ENCODE results near the gene SLC35G3. TPM values are rescaled to one million over a fixed set of nuclear protein-coding genes. Genes with fewer than 3 reads are reported as not detected.

Gene SLC35G3
- total RNA-seq, 1 experiment from 2014 or later = not detected

GRCh38 chr17:35163886-35164285, 30.3 kb downstream of the SLC35G3 start:
- Histone ChIP-seq H3K4ac (ENCODE audit: low read depth, low read length) (no peak overlapping the region), H3K9ac (ENCODE audit: extremely low read depth, insufficient read length, low read length) (no peak overlapping the region), H2BK20ac (ENCODE audit: low read depth, low read length, poor library complexity, severe bottlenecking) (no peak overlapping the region), H4K91ac (ENCODE audit: insufficient read length, low read depth, low read length) (no peak overlapping the region), H2BK15ac (ENCODE audit: low read depth, low read length) (no peak overlapping the region), H2AK5ac (ENCODE audit: insufficient read length, low read length) (no peak overlapping the region), H3K79me2 (ENCODE audit: insufficient read depth, low read length) (no peaks in the 10 kb centered on the region), H3K23me2 (ENCODE audit: insufficient read length, low read depth, low read length, poor library complexity, severe bottlenecking) (no peaks in the 10 kb centered on the region), H2BK5ac (ENCODE audit: insufficient read length, low read length) (no peak overlapping the region), H2BK120ac (ENCODE audit: low read depth, low read length, poor library complexity, severe bottlenecking) (no peak overlapping the region), H4K8ac (replicated peaks; ENCODE audit: insufficient read length, low read depth, low read length) (no peak overlapping the region), H3K27ac (ENCODE audit: insufficient read length, low read depth, low read length) (no peak overlapping the region), H4K20me1 (ENCODE audit: control insufficient read depth, insufficient read depth, insufficient read length) (no peaks in the 10 kb centered on the region), H3T11ph (ENCODE audit: low read length) (no peak overlapping the region), H3K56ac (ENCODE audit: insufficient read length, low read depth, low read length) (no peak overlapping the region), H3K18ac (ENCODE audit: insufficient read length, low read depth, low read length) (no peak overlapping the region), H3K79me1 (ENCODE audit: insufficient read depth, low read depth, low read length, poor library complexity, severe bottlenecking) (no peaks in the 10 kb centered on the region), H2BK12ac (ENCODE audit: insufficient read length, low read depth, low read length) (no peak overlapping the region), H3K23ac (ENCODE audit: insufficient read length, low read depth, low read length) (no peak overlapping the region), H3K14ac (ENCODE audit: insufficient read depth, low read length) (no peak overlapping the region), H3K27me3 (ENCODE audit: insufficient read depth, low read length) (no peaks in the 10 kb centered on the region), H3K4me2 (ENCODE audit: insufficient read depth, insufficient read length, low read length) (no peak overlapping the region), H3K4me1 (ENCODE audit: insufficient read depth, low read length) (no peaks in the 10 kb centered on the region; the same call in 1 of the 2 replicates), H3K9me3 (ENCODE audit: control insufficient read depth, low read depth, low read length) (no peaks in the 10 kb centered on the region), H4K5ac (ENCODE audit: insufficient read length, low read depth, low read length) (no peak overlapping the region), H2AFZ (ENCODE audit: low read length) (no peak overlapping the region)
- Mint-ChIP-seq H3K4me1 (peaks cover 7 to 8% of the 10 kb centered on the region in 2 experiments), H3K27ac (no peak overlapping the region), H3K4me3 (no peak overlapping the region), H3K27me3 (ENCODE audit: low read depth) (no peaks in the 10 kb centered on the region; the same call in 1 of the 2 replicates), H3K36me3 (ENCODE audit: insufficient read depth in 1 of 3, low read depth in 3 of 3) (no peaks in the 10 kb centered on the region), H3K9me3 (no peaks in the 10 kb centered on the region)
- no CpG with 5 or more reads among the region's 7 CpGs for WGBS (ENCODE audit: extremely low coverage, insufficient read length, low lambda C conversion rate)
- no peak for TF ChIP-seq CTCF (conservative IDR thresholded peaks at IDR 0.05)
- no peak for DNase-seq

All from H9 (cell line).